Kidney (tissue), 14 donors: ENCODE data around the gene GPRC5A. TPM values are rescaled to one million over a fixed set of nuclear protein-coding genes. Genes with fewer than 3 reads are reported as not detected.

ENCODE experiments used
- DNase-seq, 5 donors: peaks; one replicate each; pipeline ENCODE4 v3.0.0-alpha.2; 2013 to 2020
- FAIRE-seq: peaks from 2 replicates; lab custom pipeline; 2012; peaks lifted over from hg19 to GRCh38; lab: Jason Lieb, UNC
- H3K27ac ChIP-seq, 2 donors: one replicate each; pipeline ENCODE4 v1.7.0; 2013; ENCODE audit warnings: low read depth in 2 of 2, low read length in 2 of 2, inconsistent platforms in 1 of 2
- H3K27me3 ChIP-seq: one replicate; pipeline ENCODE4 v1.7.1; 2013; ENCODE audit warnings: low read length, inconsistent platforms; ENCODE audit not compliant: control insufficient read depth, insufficient read depth
- H3K36me3 ChIP-seq, 3 donors: one replicate each; pipeline versions ENCODE4 v1.7.0 to v1.7.1; 2013; ENCODE audit warnings: low read length in 3 of 3, control low read depth in 1 of 3, inconsistent platforms in 1 of 3; ENCODE audit not compliant: insufficient read depth in 3 of 3, control insufficient read depth in 2 of 3
- H3K4me1 ChIP-seq, 3 donors: one replicate each; pipeline versions ENCODE4 v1.7.0 to v1.7.1; 2013; ENCODE audit warnings: low read length in 3 of 3, inconsistent platforms in 1 of 3, low read depth in 1 of 3; ENCODE audit not compliant: control insufficient read depth in 2 of 3, insufficient read depth in 2 of 3
- H3K4me3 ChIP-seq, 3 donors: one replicate each; pipeline versions ENCODE4 v1.7.0 to v1.8.1; 2013; ENCODE audit warnings: low read length in 3 of 3, control low read depth in 1 of 3, inconsistent platforms in 1 of 3
- H3K9ac ChIP-seq, 3 donors: one replicate each; pipeline versions ENCODE4 v1.7.0 to v1.7.1; 2013; ENCODE audit warnings: low read length in 3 of 3, control low read depth in 1 of 3, inconsistent platforms in 1 of 3
- H3K9me3 ChIP-seq, 3 donors: one replicate each; pipeline versions ENCODE4 v1.7.0 to v1.7.1; 2013; ENCODE audit warnings: low read length in 3 of 3, control low read depth in 1 of 3, inconsistent platforms in 1 of 3; ENCODE audit not compliant: control insufficient read depth in 2 of 3, insufficient read depth in 1 of 3
- CTCF ChIP-seq: IDR thresholded peaks from 3 replicates; pipeline ENCODE4 v1.5.1; 2012; ENCODE audit warnings: mild to moderate bottlenecking, moderate library complexity, borderline replicate concordance; ENCODE audit not compliant: insufficient read depth; ENCODE audit errors: extremely low read depth
- intact Hi-C: fragments of 100-400 bp; cut with DNase I; formaldehyde crosslinking; loops from one replicate; pipeline ENCODE4 v1.11.1; 2022
- polyA plus RNA-seq: library from polyadenylated mRNA; stranded (reverse); fragments of 350-450 nt; fragmentation: Illumina TruSeq; extraction: RNeasy Lipid Tissue Mini Kit (QIAGEN cat#74804); gene quantifications from one replicate; pipeline ENCODE4 v1.2.3, GENCODE V29; 2014; ENCODE audit warnings: low read depth, low replicate concordance; ENCODE audit not compliant: insufficient read depth
- total RNA-seq: library from RNA; stranded (reverse); fragmentation: NEBNext Ultra II Directional; extraction: Animal tissue kit (Norgen Biotek cat#: 25700); gene quantifications from one replicate; pipeline ENCODE4 v1.2.1, GENCODE V29; 2021
- donor health status: control.
- donor health status: control.
- donor health status: control.
- donor health status: control.
- donor health status: control.
- donor health status: DM: yes; HTN: yes; CAD: no.
- donor health status: Normal renal cell carcinoma (clear cell type).

GPRC5A gene
- total and polyA plus RNA-seq, 2 donors from 2014 or later: 6.3 to 60.6 TPM

GRCh38 chr12:12898911-12899511 is 7.6 kb downstream of the GPRC5A start:
- no peak for FAIRE-seq

GRCh38 chr12:12899530-12900380 is 8.4 kb downstream of the GPRC5A start:
- no peaks in the 10 kb centered on the region for H3K4me1 ChIP-seq
- TF ChIP-seq CTCF: no peak
- no peak for FAIRE-seq
- no peaks in the 10 kb centered on the region for H3K9me3 ChIP-seq
- DNase-seq: no peak
- intact Hi-C loops: no loop called here
- no peak overlapping the region for H3K9ac ChIP-seq
- H3K27me3 ChIP-seq: no peaks in the 10 kb centered on the region
- H3K36me3 ChIP-seq: no peaks in the 10 kb centered on the region
- H3K27ac ChIP-seq: no peak overlapping the region
- H3K4me3 ChIP-seq: no peak overlapping the region

More at GRCh38 chr12:12898911-12899511, 7.6 kb downstream of the GPRC5A start:
- no peak overlapping the region for H3K4me3 ChIP-seq
- DNase-seq: no peak
- TF ChIP-seq CTCF: no peak
- intact Hi-C loops: no loop called here
- H3K4me1 ChIP-seq: no peaks in the 10 kb centered on the region
- H3K9me3 ChIP-seq: no peaks in the 10 kb centered on the region
- no peak overlapping the region for H3K27ac ChIP-seq
- no peak overlapping the region for H3K9ac ChIP-seq
- H3K36me3 ChIP-seq: no peaks in the 10 kb centered on the region
- no peaks in the 10 kb centered on the region for H3K27me3 ChIP-seq

GRCh38 chr12:12900786-12901157 is 9.4 kb downstream of the GPRC5A start:
- no peaks in the 10 kb centered on the region for H3K4me1 ChIP-seq
- no peak for FAIRE-seq
- intact Hi-C loops: no loop called here

More at GRCh38 chr12:12900786-12901157, 9.4 kb downstream of the GPRC5A start:
- no peak for DNase-seq
- Histone ChIP-seq H3K4me3 (no peak overlapping the region), H3K9ac (no peak overlapping the region), H3K36me3 (no peaks in the 10 kb centered on the region), H3K27ac (no peak overlapping the region), H3K27me3 (no peaks in the 10 kb centered on the region), H3K9me3 (no peaks in the 10 kb centered on the region)
- no peak for TF ChIP-seq CTCF
